NCI-H2029 treated with DMSO at 0.1 percent for 48 hours (cell line): ENCODE results near the gene TBX20.

Experiments
- DNase-seq: peaks from one replicate; lab custom pipeline; 2025; lab: John Stamatoyannopoulos, UW

TBX20 gene

GRCh38 chr7:35253710-35254495 is at the start of gene TBX20:
Gene TBX20 (minus strand): TSS chr7:35254100. CDS start chr7:35253620, 480 bp downstream.
- DNase-seq, result no peak

GRCh38 chr7:35289376-35289775 is 35.5 kb upstream of the TBX20 start:
- DNase-seq, result no peak

GRCh38 chr7:35286986-35287385 is 33.1 kb upstream of the TBX20 start:
- no peak for DNase-seq

GRCh38 chr7:35286422-35286821 is 32.5 kb upstream of the TBX20 start:
- DNase-seq, result no peak

- no peak for DNase-seq
Measured at GRCh38 chr7:35285799-35286198, 31.9 kb upstream of the TBX20 start.

- no peak for DNase-seq
Measured at GRCh38 chr7:35280902-35281301, 27.0 kb upstream of the TBX20 start.

GRCh38 chr7:35277359-35277758 is 23.5 kb upstream of the TBX20 start:
- DNase-seq, result no peak

GRCh38 chr7:35272246-35272645 is 18.3 kb upstream of the TBX20 start:
- no peak for DNase-seq

- DNase-seq, result no peak
Measured at GRCh38 chr7:35268953-35269352, 15.1 kb upstream of the TBX20 start.

GRCh38 chr7:35267411-35267810 is 13.5 kb upstream of the TBX20 start:
- no peak for DNase-seq

- no peak for DNase-seq
Measured at GRCh38 chr7:35263396-35263795, 9.5 kb upstream of the TBX20 start.

GRCh38 chr7:35261476-35262285 is 7.8 kb upstream of the TBX20 start:
- DNase-seq, result no peak

- DNase-seq, result no peak
Measured at GRCh38 chr7:35261041-35261440, 7.1 kb upstream of the TBX20 start.

GRCh38 chr7:35260246-35260645 is 6.3 kb upstream of the TBX20 start:
- DNase-seq, result no peak

- DNase-seq, result no peak
Measured at GRCh38 chr7:35259523-35259908, 5.6 kb upstream of the TBX20 start.

- DNase-seq, result no peak
Measured at GRCh38 chr7:35258868-35259522, 5.1 kb upstream of the TBX20 start.

- DNase-seq, result no peak
Measured at GRCh38 chr7:35258125-35258867, 4.4 kb upstream of the TBX20 start.

GRCh38 chr7:35257251-35258124 is 3.6 kb upstream of the TBX20 start:
- no peak for DNase-seq

- no peak for DNase-seq
Measured at GRCh38 chr7:35256256-35257175, 2.6 kb upstream of the TBX20 start.
